Trophoblast cell (in vitro differentiated cells and primary cell): ENCODE results near the gene PLCL1.

Source experiments
- DNase-seq, 2 donors: peaks; one replicate each; pipeline ENCODE4 v3.0.0-alpha.2; 2016
- H2AFZ ChIP-seq: 2 replicates; pipeline ENCODE4 v1.6.1; 2013; ENCODE audit warnings: low read length, moderate library complexity, mild to moderate bottlenecking; ENCODE audit not compliant: insufficient read depth, poor library complexity
- H2AK5ac ChIP-seq: 2 replicates; pipeline ENCODE4 v1.6.1; 2013; ENCODE audit warnings: mild to moderate bottlenecking, low read length
- H2BK120ac ChIP-seq: 2 replicates; pipeline ENCODE4 v1.6.1; 2013; ENCODE audit warnings: low read length, mild to moderate bottlenecking, moderate library complexity; ENCODE audit not compliant: insufficient read depth, poor library complexity
- H2BK12ac ChIP-seq: 2 replicates; pipeline ENCODE4 v1.6.1; 2013; ENCODE audit warnings: mild to moderate bottlenecking, low read length, moderate library complexity
- H2BK5ac ChIP-seq: 2 replicates; pipeline ENCODE4 v1.6.1; 2013; ENCODE audit warnings: low read length, low read depth, moderate library complexity, mild to moderate bottlenecking; ENCODE audit not compliant: poor library complexity
- H3K14ac ChIP-seq: 2 replicates; pipeline ENCODE4 v1.6.1; 2013; ENCODE audit warnings: mild to moderate bottlenecking, low read length
- H3K18ac ChIP-seq: 2 replicates; pipeline ENCODE4 v1.6.1; 2013; ENCODE audit warnings: mild to moderate bottlenecking, low read length
- H3K23ac ChIP-seq: 2 replicates; pipeline ENCODE4 v1.6.1; 2013; ENCODE audit warnings: low read length
- H3K27ac ChIP-seq: 2 replicates; pipeline ENCODE4 v1.5.1; 2013; ENCODE audit warnings: low read depth, mild to moderate bottlenecking, inconsistent platforms, low read length, moderate library complexity
- H3K27me3 ChIP-seq: 2 replicates; pipeline ENCODE4 v1.6.1; 2013; ENCODE audit warnings: inconsistent platforms, mild to moderate bottlenecking, low read length, moderate library complexity; ENCODE audit not compliant: insufficient read depth
- H3K36me3 ChIP-seq, 2 experiments: 1 replicate in 1 of 2; 2 replicates in 1 of 2; pipeline ENCODE4 v1.6.1; 2013; ENCODE audit warnings: low read length in 2 of 2, mild to moderate bottlenecking in 2 of 2, moderate library complexity in 1 of 2; ENCODE audit not compliant: insufficient read depth in 2 of 2, control insufficient read depth in 1 of 2
- H3K4ac ChIP-seq: 2 replicates; pipeline ENCODE4 v1.6.1; 2013; ENCODE audit warnings: low read depth, mild to moderate bottlenecking, low read length, moderate library complexity
- H3K4me1 ChIP-seq, 2 experiments: 1 replicate in 1 of 2; 2 replicates in 1 of 2; pipeline ENCODE4 v1.6.1; 2013; ENCODE audit warnings: low read length in 2 of 2, mild to moderate bottlenecking in 2 of 2, moderate library complexity in 1 of 2; ENCODE audit not compliant: insufficient read depth in 2 of 2, control insufficient read depth in 1 of 2
- H3K4me2 ChIP-seq: 2 replicates; pipeline ENCODE4 v1.6.1; 2013; ENCODE audit warnings: inconsistent platforms, mild to moderate bottlenecking, low read length, moderate library complexity
- H3K4me3 ChIP-seq: 2 replicates; pipeline ENCODE4 v1.5.1; 2013; ENCODE audit warnings: mild to moderate bottlenecking, low read depth, low read length, inconsistent platforms
- H3K79me1 ChIP-seq: one replicate; pipeline ENCODE4 v1.6.1; 2013; ENCODE audit warnings: low read length
- H3K79me2 ChIP-seq: 2 replicates; pipeline ENCODE4 v1.6.1; 2013; ENCODE audit warnings: low read length, mild to moderate bottlenecking; ENCODE audit not compliant: control insufficient read depth, insufficient read depth, poor library complexity
- H3K9ac ChIP-seq: 2 replicates; pipeline ENCODE4 v1.6.1; 2013; ENCODE audit warnings: mild to moderate bottlenecking, low read length
- H3K9me3 ChIP-seq: 2 replicates; pipeline ENCODE4 v1.6.1; 2013; ENCODE audit warnings: low read depth, mild to moderate bottlenecking, control low read depth, inconsistent platforms, low read length; ENCODE audit not compliant: insufficient read depth
- H4K12ac ChIP-seq: 2 replicates; pipeline ENCODE4 v1.6.1; 2013; ENCODE audit warnings: low read depth, mild to moderate bottlenecking, low read length, moderate library complexity
- H4K8ac ChIP-seq: 2 replicates; pipeline ENCODE4 v1.6.1; 2013; ENCODE audit warnings: low read depth, mild to moderate bottlenecking, low read length, moderate library complexity
- H4K91ac ChIP-seq: one replicate; pipeline ENCODE4 v1.6.1; 2013; ENCODE audit warnings: low read depth, mild to moderate bottlenecking, low read length, moderate library complexity
- WGBS: extraction: QIAGEN DNeasy Blood & Tissue Kit; methylation state at CpG from one replicate; pipeline ENCODE4 v1.1.7; 2013; ENCODE audit warnings: missing lambda C conversion rate; ENCODE audit not compliant: insufficient read length, insufficient coverage; ENCODE audit errors: extremely low coverage; 5-methylcytosine and 5-hydroxymethylcytosine counted together

PLCL1 gene

DNA sequence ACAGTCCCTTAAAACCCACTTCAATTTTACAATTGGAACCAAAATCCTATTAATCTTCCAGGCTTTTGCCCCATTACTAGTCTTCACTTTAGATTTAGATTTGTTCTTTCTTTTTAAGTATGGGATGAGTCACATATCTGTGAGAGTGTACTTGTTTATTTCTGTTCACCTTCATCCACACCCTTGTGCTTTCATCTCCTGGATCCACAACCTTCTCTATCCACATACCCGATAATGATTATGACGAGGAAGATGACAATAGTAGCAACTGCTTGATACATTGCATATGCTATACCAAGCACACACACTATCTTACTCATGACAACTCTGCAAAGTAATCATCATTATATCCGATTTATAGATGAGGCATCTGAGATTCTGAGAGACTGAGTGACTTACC, 297.3 kb downstream of the PLCL1 start:
- no peak overlapping the region for H2AFZ ChIP-seq
- no peak overlapping the region for H3K4me3 ChIP-seq
- no peaks in the 10 kb centered on the region for H3K79me1 ChIP-seq
- H3K27me3 ChIP-seq: no peaks in the 10 kb centered on the region
- no peak overlapping the region for H2AK5ac ChIP-seq
- WGBS: no CpG with 5 or more reads among the region's 3 CpGs
- H3K14ac ChIP-seq: no peak overlapping the region
- no peak overlapping the region for H4K8ac ChIP-seq
- H3K36me3 ChIP-seq: no peaks in the 10 kb centered on the region
- H2BK5ac ChIP-seq: no peak overlapping the region
- no peak overlapping the region for H3K4ac ChIP-seq
- no peak overlapping the region for H3K4me2 ChIP-seq
- H4K12ac ChIP-seq: no peak overlapping the region
- no peak overlapping the region for H3K23ac ChIP-seq
- no peak for DNase-seq
- H3K27ac ChIP-seq: no peak overlapping the region
- no peak overlapping the region for H2BK120ac ChIP-seq
- no peaks in the 10 kb centered on the region for H3K9me3 ChIP-seq
- no peak overlapping the region for H4K91ac ChIP-seq
- no peak overlapping the region for H3K18ac ChIP-seq
- no peaks in the 10 kb centered on the region for H3K79me2 ChIP-seq
- no peaks in the 10 kb centered on the region for H3K4me1 ChIP-seq
- no peak overlapping the region for H3K9ac ChIP-seq
- H2BK12ac ChIP-seq: no peak overlapping the region

DNA sequence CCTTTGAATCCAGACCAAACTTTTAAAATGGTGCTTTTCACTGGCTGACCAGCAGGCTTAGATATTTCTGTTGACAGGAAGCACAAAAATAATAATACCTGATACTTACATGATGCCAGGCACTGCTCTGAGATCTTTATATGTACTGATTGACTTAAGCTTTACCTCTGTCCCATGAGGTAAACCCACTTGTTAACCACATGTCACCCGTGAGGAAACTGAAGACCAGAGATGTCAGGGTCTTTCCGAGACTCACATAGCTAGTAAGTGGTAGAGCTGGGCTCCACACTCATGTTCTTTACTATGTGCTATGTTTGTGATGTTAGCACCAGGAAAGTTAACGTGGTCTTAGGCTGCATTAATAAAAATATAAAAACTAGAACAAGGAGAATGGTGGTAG, 297.7 kb downstream of the PLCL1 start:
- Histone ChIP-seq H2AFZ (no peak overlapping the region), H3K27ac (no peak overlapping the region), H3K27me3 (no peaks in the 10 kb centered on the region), H4K91ac (no peak overlapping the region), H3K9ac (no peak overlapping the region), H4K12ac (no peak overlapping the region), H3K4me2 (no peak overlapping the region), H3K9me3 (no peaks in the 10 kb centered on the region), H3K4me3 (no peak overlapping the region), H2BK5ac (no peak overlapping the region), H2BK120ac (no peak overlapping the region), H3K79me1 (no peaks in the 10 kb centered on the region), H3K4me1 (no peaks in the 10 kb centered on the region), H4K8ac (no peak overlapping the region), H2BK12ac (no peak overlapping the region), H3K14ac (no peak overlapping the region), H2AK5ac (no peak overlapping the region), H3K23ac (no peak overlapping the region), H3K79me2 (no peaks in the 10 kb centered on the region), H3K18ac (no peak overlapping the region), H3K36me3 (no peaks in the 10 kb centered on the region), H3K4ac (no peak overlapping the region)
- no peak for DNase-seq
- WGBS: no CpG with 5 or more reads among the region's 3 CpGs

GRCh38 chr2:198102856-198103255, 298.5 kb downstream of the PLCL1 start:
- Histone ChIP-seq H3K79me2 (no peaks in the 10 kb centered on the region), H2BK5ac (no peak overlapping the region), H3K4me1 (no peaks in the 10 kb centered on the region), H4K91ac (no peak overlapping the region), H2AK5ac (no peak overlapping the region), H3K79me1 (no peaks in the 10 kb centered on the region), H3K14ac (no peak overlapping the region), H4K12ac (no peak overlapping the region), H3K4me3 (no peak overlapping the region), H3K9ac (no peak overlapping the region), H3K23ac (no peak overlapping the region), H3K36me3 (no peaks in the 10 kb centered on the region), H4K8ac (no peak overlapping the region), H3K27me3 (no peaks in the 10 kb centered on the region), H3K4ac (no peak overlapping the region), H3K18ac (no peak overlapping the region), H3K9me3 (no peaks in the 10 kb centered on the region), H3K27ac (no peak overlapping the region), H2BK120ac (no peak overlapping the region), H3K4me2 (no peak overlapping the region), H2BK12ac (no peak overlapping the region), H2AFZ (no peak overlapping the region)
- DNase-seq: no peak
- no CpG with 5 or more reads among the region's 2 CpGs for whole genome bisulfite sequencing

GRCh38 chr2:198106621-198107385, 302.4 kb downstream of the PLCL1 start:
- H4K8ac ChIP-seq: no peak overlapping the region
- H2AFZ ChIP-seq: no peak overlapping the region
- no peaks in the 10 kb centered on the region for H3K9me3 ChIP-seq
- H3K14ac ChIP-seq: no peak overlapping the region
- H3K9ac ChIP-seq: no peak overlapping the region
- no peaks in the 10 kb centered on the region for H3K79me2 ChIP-seq
- peak in 1 of 2 donors; percentile 12 for DNase-seq
- H3K23ac ChIP-seq: no peak overlapping the region
- no peaks in the 10 kb centered on the region for H3K4me1 ChIP-seq
- H3K27me3 ChIP-seq: no peaks in the 10 kb centered on the region
- no peak overlapping the region for H3K4ac ChIP-seq
- no peak overlapping the region for H3K4me2 ChIP-seq
- no peak overlapping the region for H2BK120ac ChIP-seq
- H2BK12ac ChIP-seq: no peak overlapping the region
- no peak overlapping the region for H3K18ac ChIP-seq
- no CpG with 5 or more reads among the region's 5 CpGs for WGBS
- H3K27ac ChIP-seq: no peak overlapping the region
- no peak overlapping the region for H4K12ac ChIP-seq
- no peak overlapping the region for H2AK5ac ChIP-seq
- H2BK5ac ChIP-seq: no peak overlapping the region
- no peaks in the 10 kb centered on the region for H3K36me3 ChIP-seq
- H3K79me1 ChIP-seq: no peaks in the 10 kb centered on the region
- H4K91ac ChIP-seq: no peak overlapping the region
- no peak overlapping the region for H3K4me3 ChIP-seq
